GM21447 (cell line): Measurements from ENCODE around the gene TBXAS1.

Source experiments
- ATAC-seq: cut with Tn5 transposase; IDR thresholded peaks from one replicate; pipeline ENCODE4 v1.9.1; 2021; ENCODE audit not compliant: unreplicated experiment

The TBXAS1 gene

GRCh38 chr7:139995017-139995915 lies 166.2 kb downstream of the TBXAS1 start:
- ATAC-seq = no peak

DNA sequence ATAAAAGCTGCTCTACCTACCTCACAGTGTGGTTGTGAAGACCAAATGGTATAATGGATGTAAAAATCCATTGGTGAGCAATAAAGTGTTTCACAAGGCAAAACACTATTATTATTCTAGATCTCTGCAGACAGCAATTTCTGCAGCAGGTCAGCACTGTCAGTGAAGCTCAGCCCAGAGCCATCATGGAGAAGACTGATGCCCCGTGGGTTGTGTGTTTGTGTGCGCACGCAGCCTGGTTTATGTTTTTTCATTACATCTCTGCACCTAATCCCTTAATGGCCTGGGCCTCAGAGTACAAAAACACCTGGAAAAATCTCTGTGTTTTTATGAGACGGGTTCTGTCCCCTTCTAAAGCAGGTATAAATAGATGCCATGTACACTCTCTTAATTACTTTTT lies 169.5 kb downstream of the TBXAS1 start:
- ATAC-seq = no peak

DNA sequence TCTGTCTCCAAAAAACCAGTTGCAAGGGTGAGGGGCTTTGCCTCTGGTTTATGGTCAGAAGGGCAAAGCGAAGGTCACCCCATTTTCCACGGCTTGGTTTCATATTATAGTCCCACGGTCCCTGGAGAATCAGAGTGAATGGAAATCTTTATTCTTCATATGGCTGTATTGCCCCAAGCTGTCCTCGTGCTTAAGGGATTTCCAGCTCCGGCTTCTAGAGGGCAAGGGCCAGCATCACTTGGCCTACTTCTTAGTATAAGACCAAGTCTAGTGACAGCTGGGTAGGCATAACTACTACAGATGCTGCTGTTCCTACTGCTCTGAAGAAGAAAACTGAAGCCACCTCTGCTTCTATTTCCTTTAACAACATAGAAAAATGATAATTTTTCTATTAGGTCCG lies 170.5 kb downstream of the TBXAS1 start:
- no peak for ATAC-seq

DNA sequence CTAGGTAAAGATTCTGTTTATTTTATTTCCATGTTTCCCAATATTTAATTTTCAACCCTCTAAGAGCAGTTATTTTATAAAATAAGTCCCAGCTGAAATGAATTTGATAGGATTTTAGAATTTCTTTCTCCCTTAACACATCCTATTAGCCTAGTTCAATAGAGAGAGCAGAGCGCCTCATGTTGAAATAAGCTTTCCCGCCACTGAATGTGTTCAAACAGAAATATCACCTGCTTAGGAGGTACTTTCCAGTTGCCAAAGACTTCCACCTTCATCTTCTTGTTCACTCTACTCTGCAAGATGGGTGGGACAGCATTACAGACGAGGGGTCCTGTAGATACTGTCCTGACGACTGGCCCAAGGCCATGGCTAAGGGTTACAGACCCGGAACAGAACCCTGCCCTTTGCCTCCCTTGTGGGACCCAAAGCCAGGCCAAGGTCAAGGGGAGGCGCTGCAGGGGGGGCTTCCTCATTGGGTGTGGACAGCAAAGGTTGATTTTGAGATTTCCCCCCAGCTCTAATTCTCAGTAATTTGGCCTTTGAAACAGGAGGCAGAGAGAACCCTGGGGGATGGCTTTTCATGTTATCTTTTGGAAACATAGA lies 171.7 kb downstream of the TBXAS1 start:
- ATAC-seq = no peak

- ATAC-seq = no peak
These were observed 174.9 kb downstream of the TBXAS1 start for GRCh38 chr7:140003913-140004382.

GRCh38 chr7:140004672-140005071 lies 175.6 kb downstream of the TBXAS1 start:
- ATAC-seq = no peak

GRCh38 chr7:140005341-140005740 lies 176.3 kb downstream of the TBXAS1 start:
- ATAC-seq = no peak

DNA sequence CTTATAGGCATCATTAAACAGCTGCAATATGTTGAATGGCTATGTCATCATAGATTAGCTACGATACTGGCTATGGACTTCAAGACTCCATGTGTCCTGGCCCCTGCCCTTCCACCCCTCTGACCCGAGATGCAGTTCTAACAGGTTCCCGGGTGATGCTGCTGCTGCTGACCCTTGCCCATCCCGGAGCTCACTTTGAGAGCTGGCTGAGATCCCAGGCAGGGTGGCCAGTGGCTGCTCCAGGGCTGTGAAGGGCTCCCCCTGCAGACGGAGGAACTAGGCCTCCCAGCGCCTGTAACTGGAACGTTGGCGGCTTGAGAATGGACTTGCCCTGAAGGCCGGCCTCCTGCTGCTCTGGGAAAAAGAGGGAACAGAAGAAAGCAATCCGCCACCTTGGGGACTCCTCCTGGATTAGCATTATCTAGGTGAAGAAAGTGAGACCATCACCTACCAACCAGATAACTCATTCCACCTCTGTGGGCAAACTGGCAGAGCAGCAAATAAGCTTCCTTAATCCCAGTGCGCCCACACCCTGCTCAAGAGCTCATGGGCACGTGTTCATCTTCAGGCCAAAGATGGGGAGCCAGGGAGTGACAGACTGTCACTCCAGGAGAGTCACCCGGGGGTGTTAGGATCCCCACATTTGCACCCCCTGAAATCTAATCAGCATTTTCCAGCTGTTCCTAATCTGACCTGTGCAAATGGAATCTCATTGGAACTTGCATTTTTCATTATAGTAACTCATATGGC lies 176.9 kb downstream of the TBXAS1 start:
- ATAC-seq = no peak

DNA sequence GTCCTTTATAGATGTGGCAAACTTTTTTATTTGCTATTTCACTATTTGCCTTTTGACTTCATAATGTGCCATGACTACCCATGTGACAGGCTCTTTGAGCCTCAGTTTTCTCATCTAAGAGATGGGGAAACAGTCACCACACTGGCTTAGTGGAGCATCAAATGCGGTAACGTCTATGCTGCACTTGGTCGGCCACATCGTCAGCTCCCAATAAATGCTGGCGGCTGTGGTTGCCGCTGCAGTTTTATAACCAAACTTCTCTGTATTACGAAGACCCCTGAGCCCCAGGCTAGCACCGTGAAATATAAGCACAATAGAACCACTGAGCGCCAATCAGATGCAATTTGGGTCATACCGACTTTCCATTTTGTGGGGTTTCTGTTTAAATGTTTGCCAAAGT lies 177.5 kb downstream of the TBXAS1 start:
- no peak for ATAC-seq

- no peak for ATAC-seq
These were observed 178.1 kb downstream of the TBXAS1 start for GRCh38 chr7:140007051-140007690.

- no peak for ATAC-seq
These were observed 179.9 kb downstream of the TBXAS1 start for GRCh38 chr7:140008755-140009610.

DNA sequence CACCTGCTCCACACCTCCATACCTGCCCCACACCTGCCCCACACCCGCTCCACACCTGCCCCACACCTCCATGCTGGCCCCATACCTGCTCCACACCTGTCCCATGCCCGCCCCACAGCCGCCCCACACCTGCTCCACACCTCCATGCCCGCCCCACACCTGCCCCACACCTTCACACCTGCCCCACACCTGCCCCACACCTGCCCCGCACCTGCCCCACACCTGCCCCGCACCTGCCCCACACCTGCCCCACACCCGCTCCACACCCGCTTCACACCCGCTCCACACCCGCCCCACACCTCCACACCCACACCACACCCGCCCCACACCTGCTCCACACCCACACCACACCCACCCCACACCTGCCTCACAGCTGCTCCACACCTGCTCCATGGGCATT lies 180.7 kb downstream of the TBXAS1 start:
- ATAC-seq = no peak

DNA sequence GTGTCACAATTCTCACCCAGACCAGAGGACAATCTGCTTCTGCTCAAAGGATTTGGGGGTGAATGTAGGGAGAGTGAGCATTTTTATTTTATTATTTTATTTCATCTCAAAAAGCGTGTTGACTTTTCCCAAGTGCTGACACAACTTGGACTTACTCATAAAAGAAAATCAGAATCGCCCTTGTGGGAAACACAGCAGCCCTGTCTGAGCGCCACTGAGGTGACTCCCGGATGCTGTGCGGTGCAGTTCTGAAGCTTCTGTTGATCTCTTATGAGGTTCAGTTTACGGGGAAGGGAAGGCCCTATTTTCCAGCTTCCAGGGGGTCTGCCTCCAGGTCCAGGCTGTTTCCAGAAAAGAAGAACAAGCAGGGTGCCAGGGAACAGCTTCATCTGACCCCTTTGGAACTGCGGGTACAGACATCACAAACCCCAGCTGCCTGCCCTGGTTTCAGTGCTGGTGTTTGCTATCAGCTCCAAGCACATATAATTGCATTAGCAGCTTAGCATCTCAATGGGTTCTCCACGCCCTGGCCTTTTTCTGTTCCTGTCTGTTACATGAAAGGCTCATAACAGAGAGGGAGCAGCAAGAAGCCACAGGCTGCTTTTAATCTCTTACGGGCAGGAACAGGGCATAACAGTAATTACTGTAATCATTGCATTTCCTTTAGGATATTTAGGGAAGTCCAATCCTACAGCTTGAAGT lies 181.3 kb downstream of the TBXAS1 start:
- ATAC-seq = no peak

DNA sequence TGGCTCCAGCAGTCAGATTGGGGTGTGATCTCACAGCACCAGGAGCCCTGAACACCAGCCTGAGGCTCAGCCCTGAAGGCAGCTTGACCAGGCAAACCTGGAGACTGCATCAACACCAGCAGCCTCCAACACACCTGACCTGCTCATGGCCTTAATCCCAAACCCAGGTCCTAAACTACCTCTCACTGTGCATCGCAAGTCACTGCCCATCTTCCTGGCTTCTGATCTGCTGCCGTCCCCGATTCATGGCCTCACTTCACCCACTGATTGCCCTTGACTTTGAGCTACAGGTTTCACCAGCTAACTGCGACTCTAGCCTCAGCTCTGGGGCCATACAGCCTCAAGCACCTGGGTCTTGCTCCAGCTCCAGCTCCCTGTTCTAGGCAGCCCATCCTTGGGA lies 184.6 kb downstream of the TBXAS1 start:
- no peak for ATAC-seq

DNA sequence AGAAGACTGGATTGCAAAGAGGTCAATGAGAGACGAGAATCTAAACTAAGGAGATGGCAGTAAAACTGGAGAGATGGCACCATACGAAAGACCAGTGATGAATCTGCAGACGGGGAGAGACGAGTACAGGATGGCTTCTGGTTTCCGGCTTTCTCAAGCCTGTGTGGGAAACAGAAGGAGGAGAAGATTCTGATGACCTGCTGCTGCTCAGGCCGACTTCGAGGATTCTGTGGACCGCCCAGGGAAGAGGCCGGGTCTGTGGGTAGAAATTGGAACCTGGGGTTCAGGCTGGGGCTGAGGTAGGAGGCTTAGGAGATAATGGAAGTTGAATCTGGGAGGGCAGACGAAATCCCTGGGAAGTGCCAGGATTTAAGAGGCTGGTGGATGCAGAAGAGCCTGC lies 185.1 kb downstream of the TBXAS1 start:
- no peak for ATAC-seq

- ATAC-seq = no peak
These were observed 186.5 kb downstream of the TBXAS1 start for GRCh38 chr7:140015471-140015970.

DNA sequence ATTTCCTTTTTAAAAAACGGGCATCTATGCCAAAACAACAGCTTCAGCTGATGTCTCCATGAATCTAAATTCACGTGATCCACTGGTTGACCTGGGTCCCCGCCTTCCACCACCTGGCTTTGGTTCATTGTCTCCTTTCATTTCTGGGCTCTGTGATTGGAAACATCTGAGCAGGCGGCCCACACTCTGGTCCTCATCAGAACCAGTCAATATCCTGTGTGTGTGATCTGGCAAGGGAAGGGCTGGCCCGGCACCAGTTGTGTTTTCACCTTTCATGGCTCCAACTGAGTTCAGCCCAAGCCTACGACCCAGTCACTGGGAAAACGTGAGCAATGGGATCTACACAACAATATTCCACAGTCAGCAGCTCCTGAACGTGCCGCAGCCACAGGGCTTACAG lies 187.5 kb downstream of the TBXAS1 start:
- no peak for ATAC-seq

GRCh38 chr7:140017034-140017433 lies 188.0 kb downstream of the TBXAS1 start:
- no peak for ATAC-seq

DNA sequence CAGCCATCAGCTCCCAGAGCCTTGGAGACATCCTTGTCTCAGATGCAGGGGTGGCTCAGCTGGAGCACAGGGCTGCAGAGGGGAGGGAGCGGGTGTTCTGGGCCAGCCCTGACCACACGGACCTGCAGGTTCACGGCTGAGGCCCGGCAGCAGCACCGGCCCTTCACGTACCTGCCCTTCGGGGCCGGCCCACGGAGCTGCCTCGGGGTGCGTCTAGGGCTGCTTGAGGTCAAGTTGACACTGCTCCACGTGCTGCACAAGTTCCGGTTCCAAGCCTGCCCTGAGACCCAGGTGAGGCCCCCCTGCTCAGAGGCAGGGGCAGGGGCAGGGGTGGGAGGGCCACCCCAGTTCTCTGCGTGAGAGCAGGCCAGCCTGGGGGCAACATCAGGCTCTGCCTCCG lies 188.5 kb downstream of the TBXAS1 start:
- ATAC-seq = no peak
